ENCODE results near the gene AOPEP.

Gene AOPEP

DNA sequence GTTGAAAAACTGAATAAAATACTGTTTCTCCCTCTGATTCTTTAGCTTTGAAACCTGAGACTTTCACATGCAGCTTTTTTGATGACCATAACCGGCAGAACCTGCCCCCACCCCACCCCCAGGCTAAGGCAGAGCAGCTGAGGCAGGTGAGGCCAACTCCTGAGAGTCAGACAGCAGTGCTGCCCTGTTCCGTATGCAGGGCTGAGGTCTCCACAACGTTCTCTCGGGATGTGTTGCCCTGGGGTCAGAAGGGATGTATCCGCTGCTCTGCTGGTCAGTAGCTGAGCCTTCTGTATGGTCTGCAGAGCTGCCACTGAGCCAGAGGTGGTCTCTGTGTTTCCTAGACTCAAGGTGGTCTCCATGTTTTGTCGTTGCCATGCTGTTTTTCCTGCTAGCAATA, 190.5 kb downstream of the AOPEP start:
- no peak for DNase-seq (ENCODE audit: low read depth)

- no peak for DNase-seq (ENCODE audit: low read depth)
These were observed 191.7 kb downstream of the AOPEP start for GRCh38 chr9:94918038-94918753.

GRCh38 chr9:94919376-94920098, 193.0 kb downstream of the AOPEP start:
- no peak for DNase-seq (ENCODE audit: low read depth)

GRCh38 chr9:94920420-94921091, 194.1 kb downstream of the AOPEP start:
- no peak for DNase-seq (ENCODE audit: low read depth)

DNA sequence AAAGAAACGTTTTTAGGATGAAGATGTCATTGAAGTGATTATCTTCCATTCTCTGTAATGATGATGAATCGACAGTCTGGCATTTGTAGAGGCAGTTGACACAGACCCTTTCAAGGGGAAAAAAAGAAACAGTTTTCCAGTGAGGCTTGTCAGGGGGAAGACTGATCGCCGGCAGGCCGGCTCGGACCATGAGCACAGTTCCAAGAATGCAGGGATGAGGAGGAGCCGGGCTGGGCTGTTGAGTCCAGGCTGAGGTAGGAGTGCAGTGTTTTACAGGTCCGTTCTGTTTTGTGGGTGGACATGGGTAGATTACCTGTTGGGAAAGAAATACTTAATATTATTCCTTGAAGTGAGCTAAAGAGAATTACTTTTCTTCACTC, 194.6 kb downstream of the AOPEP start:
- no peak for DNase-seq (ENCODE audit: low read depth)

DNA sequence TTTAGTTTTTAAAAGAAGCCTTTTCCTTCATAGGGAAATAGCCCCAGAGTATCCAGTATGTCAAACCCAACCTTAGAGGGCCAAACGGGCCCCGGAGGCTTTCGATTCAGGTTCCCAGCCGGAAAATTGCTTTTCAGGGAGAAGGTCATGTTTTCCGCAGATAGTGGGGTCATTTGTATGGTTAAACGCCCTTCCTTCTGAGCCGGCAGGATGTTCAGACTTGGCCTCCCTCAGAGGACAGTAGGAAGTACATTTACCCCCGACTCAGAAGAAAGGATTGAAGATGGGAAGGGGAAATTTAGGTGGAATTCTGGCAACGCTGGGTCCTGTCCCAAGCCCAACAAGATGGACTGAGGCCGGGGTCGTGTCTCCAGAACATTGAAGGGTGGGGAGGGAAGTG, 195.2 kb downstream of the AOPEP start:
- no peak for DNase-seq (ENCODE audit: low read depth)

DNA sequence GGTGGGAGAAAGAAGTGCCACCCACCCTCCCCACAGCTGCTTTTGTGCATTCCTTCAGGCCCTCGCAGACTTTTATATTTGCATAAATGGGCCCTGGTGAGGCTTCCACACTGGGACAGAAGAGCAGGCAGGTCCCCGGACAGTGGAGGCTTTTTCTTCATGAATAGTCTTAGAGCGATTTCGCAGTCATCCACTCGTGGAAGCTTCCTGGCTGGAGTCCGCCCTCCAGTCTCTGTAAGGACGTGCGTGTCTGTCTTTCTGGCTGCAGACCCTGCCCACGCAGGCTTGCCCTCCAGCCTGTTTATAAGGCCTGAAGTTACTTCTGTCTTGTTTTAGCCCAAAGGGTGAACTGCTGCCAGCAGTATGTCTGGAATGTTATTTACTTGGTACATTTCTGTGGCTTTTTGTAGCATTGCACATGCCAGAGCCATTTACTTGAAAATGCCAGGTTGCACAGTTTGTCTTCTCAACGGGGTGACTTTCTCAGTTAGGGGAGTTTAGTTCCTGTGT, 195.7 kb downstream of the AOPEP start:
- DNase-seq (ENCODE audit: low read depth) = no peak

DNA sequence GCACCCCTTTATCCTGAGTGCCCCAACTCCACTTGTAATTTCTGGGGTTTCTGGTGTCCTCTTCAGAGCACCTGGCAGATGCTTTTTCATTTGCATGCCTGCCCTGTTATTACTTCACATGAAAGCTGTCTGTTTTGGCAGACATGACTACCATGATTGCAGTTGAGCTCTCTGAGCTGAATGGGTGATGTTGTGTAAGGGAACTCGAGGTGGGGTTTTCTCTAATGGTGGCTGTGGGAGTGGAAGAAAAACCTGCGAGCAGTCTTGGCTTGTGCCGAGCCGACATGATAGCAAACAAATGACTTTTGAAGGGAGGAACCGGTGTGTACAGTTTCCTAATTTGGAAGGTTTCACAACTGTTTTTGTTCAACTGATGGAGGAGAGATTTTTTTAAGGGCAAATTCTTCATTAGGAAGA, 196.2 kb downstream of the AOPEP start:
- DNase-seq (ENCODE audit: low read depth) = no peak

- DNase-seq (ENCODE audit: low read depth) = no peak
These were observed 197.0 kb downstream of the AOPEP start for GRCh38 chr9:94923326-94924089.

DNA sequence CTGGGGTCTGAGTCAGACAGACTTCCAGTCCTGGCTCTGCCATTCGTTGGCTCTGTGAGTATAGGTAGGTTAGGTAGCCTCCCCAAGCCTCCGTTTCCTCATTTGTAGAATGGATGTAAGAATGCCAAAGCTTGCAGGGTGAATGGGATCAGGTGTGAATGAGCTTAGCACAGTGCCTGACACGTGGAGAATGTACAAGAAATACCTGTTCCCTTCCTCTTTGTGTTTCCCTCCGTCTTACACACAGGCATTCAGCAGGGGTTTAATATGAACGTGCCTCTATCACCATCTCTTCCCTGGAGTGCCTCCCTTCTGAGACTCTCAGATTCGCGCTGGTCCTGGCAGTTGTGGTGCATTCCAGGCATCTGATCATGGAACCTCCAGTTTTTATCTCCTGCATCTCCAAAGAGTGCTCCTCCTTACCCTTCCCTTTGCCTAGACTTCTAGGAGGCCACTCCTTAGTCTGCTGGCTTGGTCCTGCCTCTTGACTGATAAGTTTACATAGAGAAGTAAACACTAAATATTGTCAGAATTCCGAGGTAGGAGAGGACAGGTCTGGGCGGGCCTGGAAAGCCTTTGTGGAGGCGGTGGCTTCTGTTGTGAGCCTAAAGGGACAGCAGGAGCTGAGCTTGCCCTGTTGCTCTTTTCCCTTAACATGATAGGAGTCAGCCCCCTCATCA, 199.4 kb downstream of the AOPEP start:
- no peak for DNase-seq (ENCODE audit: low read depth)

GRCh38 chr9:94926431-94926800, 199.9 kb downstream of the AOPEP start:
- no peak for DNase-seq (ENCODE audit: low read depth)

DNA sequence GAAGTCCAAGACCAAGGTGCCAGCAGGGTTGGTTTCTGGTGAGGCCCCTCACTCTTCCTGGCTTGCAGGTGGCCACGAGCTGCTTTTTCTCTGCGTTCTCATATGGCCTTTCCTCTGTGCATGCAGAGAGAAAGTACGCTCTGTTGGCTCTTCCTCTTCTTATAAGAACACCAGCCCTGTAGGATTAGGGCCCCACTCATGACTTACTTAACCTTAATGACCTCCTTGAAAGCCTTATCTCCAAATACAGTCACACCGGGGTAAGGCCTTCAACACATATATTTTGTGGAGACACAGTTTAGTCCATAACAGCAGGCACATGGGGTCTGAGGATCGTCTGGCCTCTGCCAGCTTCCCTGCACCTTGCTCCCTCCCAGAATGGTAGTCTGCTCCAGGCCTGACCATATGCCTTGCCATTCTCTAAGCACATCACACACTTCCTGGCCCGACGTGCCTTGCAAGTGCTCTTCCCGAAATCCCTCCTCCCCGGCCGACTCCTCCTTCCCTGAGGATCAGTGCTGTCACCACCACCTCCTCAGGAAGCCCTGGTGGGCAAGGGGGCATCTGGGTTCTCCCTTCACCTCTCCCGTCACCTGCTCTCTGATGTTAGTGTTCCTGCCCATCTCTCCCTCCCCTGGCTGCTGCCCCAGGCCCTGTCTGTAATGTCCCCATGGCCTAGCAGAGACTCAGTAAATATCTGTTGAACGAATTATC, 200.7 kb downstream of the AOPEP start:
- DNase-seq (ENCODE audit: low read depth) = no peak

- DNase-seq (ENCODE audit: low read depth) = no peak
These were observed 201.5 kb downstream of the AOPEP start for GRCh38 chr9:94927762-94928670.

- DNase-seq (ENCODE audit: low read depth) = no peak
These were observed 202.3 kb downstream of the AOPEP start for GRCh38 chr9:94928691-94929368.

DNA sequence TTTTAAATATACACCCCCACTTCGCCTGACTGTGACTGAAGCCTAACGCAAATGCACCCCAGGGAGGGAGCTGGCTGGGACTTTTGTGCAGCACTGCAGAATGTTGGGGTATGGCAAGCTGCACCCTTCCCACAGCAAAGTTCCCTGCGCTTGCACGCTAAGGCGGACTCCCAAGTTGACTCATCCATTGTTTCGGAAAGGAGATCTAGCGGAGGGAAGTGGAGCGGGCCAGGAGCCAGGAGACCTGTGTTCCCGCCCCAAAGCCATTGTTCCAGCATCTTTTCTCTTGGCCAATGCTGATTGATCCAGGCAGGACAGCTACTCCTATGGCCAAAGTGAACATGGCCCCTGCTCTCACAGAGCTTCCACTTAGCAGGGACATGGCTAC, 202.9 kb downstream of the AOPEP start:
- DNase-seq (ENCODE audit: low read depth) = no peak

GRCh38 chr9:94931036-94931633, 204.6 kb downstream of the AOPEP start:
- DNase-seq (ENCODE audit: low read depth) = no peak

DNA sequence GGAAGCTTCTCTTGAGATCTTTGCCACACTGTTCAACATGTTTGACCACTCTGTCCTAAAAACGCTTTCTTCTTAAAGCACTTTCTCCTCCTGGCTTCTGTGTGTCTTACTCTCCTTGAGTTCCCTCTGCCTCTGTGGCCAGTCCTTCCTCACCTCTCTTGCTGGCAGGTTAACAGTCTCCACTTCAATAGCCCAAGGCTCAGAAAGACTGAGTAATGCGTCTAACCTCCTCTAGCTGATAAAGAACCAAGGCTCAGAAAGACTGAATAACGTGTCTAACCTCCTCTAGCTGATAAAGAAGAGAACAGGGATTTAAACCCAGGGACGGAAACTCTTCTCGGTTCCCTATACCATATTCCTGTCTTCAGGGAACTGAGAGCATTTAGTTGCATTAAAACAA, 205.2 kb downstream of the AOPEP start:
- DNase-seq (ENCODE audit: low read depth) = no peak

DNA sequence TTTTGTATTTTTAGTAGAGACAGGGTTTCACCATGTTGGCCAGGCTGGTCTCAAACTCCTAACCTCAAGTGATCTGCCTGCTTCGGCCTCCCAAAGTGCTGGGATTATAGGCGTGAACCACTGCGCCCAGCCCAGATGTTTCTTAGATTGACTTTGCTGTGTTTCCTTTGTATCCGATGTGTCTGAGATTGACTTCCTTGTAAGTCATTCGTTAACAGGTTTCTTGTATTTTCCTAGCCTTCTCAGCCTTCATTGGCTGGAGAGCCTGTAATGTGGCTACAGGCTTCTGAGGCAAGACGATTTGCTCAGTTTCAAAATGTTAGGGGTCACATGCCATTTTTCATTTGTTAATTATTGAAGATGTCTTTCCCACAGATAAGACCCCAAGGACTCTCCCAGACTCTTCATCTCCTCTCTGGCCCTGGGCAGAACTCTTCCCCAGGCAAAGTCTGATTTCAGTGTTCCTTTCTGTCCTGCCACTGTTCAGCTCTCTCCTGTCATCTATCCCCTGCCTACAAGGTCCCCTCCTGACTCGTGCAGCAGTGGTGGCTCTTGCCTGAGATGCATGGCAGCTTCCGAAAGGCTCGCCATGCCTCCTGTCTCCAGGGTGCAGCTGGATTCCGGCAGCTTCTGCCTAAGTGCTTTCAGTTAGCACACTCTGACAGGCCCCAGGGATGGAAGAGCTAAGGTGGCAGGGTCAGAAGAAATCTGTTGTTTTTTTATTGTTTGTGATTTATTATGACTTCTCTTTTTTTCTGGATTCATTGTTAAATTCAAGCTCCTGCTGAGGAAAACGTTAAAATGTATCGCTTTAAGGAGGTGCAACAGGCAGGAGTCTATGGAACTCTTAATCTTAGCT, 206.4 kb downstream of the AOPEP start:
- no peak for DNase-seq (ENCODE audit: low read depth)

Data from activated T-helper 9 cell treated with anti-CD3 and anti-CD28 coated beads, Interleukin-2, amount 50 U/mL, for 16 hours (primary cell).